Ishikawa (cell line): ENCODE results near the gene NEXN.

ENCODE experiments used
- CREB1 ChIP-seq: IDR thresholded peaks from 2 replicates; pipeline ENCODE4 v1.6.1; 2012; ENCODE audit warnings: low read depth
- EGR1 ChIP-seq: IDR thresholded peaks from 2 replicates; pipeline ENCODE4 v1.6.1; 2012
- EP300 ChIP-seq: IDR thresholded peaks from 2 replicates; pipeline ENCODE4 v1.6.1; 2012; ENCODE audit warnings: borderline replicate concordance
- FOXM1 ChIP-seq: IDR thresholded peaks from 2 replicates; pipeline ENCODE4 v1.6.1; 2012; ENCODE audit warnings: low read depth, borderline replicate concordance
- RAD21 ChIP-seq: IDR thresholded peaks from 2 replicates; pipeline ENCODE4 v1.6.1; 2012; ENCODE audit warnings: low read depth
- TAF1 ChIP-seq: IDR thresholded peaks from 2 replicates; pipeline ENCODE4 v1.6.1; 2012; ENCODE audit warnings: low read depth, mild to moderate bottlenecking
- TCF12 ChIP-seq: IDR thresholded peaks from 2 replicates; pipeline ENCODE4 v1.6.1; 2012; ENCODE audit warnings: low read depth
- YY1 ChIP-seq: IDR thresholded peaks from 2 replicates; pipeline ENCODE4 v1.6.1; 2012; ENCODE audit warnings: low read depth
- ZBTB7A ChIP-seq: IDR thresholded peaks from 2 replicates; pipeline ENCODE4 v1.6.1; 2012; ENCODE audit warnings: low read depth
- TF ChIP-seq, protein P1 (sequence below): IDR thresholded peaks from 2 replicates; pipeline ENCODE4 v1.6.1; 2012
- TF ChIP-seq, protein P2 (sequence below): IDR thresholded peaks from 2 replicates; pipeline ENCODE4 v1.6.1; 2012; ENCODE audit warnings: low read depth, mild to moderate bottlenecking

DNA sequence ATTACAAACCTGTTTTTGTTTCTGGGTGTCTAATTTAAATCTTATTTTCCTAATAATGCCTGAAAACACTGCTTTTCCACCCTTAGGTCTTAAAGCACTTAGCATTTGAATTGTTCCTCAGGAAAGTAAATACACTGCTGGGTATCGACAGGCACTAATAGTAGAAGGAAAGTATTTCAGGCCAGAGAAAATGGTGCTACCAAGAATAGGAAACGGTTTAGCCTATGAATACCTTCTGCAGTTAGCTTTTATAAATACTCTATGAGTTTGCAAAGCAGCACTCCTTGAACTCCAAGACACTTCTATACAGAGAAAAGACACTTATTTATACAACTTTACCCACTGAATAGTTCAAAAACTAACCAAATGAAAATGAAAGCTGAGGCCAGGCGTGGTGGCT lies 83.7 kb downstream of the NEXN start:
- TF ChIP-seq TAF1: no peak
- no peak for TF ChIP-seq ZBTB7A
- no peak for TF ChIP-seq TCF12
- no peak for TF ChIP-seq CREB1
- TF ChIP-seq EGR1: no peak
- no peak for TF ChIP-seq EP300
- no peak for TF ChIP-seq YY1
- no peak for TF ChIP-seq RAD21
- no peak for TF ChIP-seq FOXM1
- TF ChIP-seq, protein P1, sequence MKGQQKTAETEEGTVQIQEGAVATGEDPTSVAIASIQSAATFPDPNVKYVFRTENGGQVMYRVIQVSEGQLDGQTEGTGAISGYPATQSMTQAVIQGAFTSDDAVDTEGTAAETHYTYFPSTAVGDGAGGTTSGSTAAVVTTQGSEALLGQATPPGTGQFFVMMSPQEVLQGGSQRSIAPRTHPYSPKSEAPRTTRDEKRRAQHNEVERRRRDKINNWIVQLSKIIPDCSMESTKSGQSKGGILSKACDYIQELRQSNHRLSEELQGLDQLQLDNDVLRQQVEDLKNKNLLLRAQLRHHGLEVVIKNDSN: no peak
- TF ChIP-seq, protein P2, sequence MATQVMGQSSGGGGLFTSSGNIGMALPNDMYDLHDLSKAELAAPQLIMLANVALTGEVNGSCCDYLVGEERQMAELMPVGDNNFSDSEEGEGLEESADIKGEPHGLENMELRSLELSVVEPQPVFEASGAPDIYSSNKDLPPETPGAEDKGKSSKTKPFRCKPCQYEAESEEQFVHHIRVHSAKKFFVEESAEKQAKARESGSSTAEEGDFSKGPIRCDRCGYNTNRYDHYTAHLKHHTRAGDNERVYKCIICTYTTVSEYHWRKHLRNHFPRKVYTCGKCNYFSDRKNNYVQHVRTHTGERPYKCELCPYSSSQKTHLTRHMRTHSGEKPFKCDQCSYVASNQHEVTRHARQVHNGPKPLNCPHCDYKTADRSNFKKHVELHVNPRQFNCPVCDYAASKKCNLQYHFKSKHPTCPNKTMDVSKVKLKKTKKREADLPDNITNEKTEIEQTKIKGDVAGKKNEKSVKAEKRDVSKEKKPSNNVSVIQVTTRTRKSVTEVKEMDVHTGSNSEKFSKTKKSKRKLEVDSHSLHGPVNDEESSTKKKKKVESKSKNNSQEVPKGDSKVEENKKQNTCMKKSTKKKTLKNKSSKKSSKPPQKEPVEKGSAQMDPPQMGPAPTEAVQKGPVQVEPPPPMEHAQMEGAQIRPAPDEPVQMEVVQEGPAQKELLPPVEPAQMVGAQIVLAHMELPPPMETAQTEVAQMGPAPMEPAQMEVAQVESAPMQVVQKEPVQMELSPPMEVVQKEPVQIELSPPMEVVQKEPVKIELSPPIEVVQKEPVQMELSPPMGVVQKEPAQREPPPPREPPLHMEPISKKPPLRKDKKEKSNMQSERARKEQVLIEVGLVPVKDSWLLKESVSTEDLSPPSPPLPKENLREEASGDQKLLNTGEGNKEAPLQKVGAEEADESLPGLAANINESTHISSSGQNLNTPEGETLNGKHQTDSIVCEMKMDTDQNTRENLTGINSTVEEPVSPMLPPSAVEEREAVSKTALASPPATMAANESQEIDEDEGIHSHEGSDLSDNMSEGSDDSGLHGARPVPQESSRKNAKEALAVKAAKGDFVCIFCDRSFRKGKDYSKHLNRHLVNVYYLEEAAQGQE: no peak
